GM21619 (cell line): ENCODE data around the gene AADACL3.
"Not testable (repeated sequence)": the region's sequence is repeated elsewhere in the genome, so short reads cannot be mapped to it uniquely, and the experiment has no call there.

ENCODE experiments used
- ATAC-seq: cut with Tn5 transposase; IDR thresholded peaks from one replicate; pipeline ENCODE4 v1.9.1; 2021; ENCODE audit not compliant: unreplicated experiment

AADACL3 gene

DNA sequence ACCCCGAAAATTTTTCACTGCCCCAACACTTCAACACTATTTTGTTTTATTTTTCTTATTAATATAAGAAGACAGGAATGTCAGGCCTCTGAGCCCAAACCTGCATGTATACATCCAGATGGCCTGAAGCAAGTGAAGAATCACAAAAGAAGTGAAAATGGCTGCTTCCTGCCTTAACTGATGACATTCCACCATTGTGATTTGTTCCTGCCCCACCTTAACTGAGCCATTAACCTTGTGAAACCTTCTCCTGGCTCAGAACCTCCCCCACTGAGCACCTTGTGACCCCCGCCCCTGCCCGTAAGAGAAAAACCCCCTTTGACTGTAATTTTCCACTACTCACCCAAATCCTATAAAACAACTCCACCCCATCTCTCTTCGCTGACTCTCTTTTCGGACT, 2.3 kb upstream of the AADACL3 start:
- ATAC-seq, result not testable (repeated sequence)

DNA sequence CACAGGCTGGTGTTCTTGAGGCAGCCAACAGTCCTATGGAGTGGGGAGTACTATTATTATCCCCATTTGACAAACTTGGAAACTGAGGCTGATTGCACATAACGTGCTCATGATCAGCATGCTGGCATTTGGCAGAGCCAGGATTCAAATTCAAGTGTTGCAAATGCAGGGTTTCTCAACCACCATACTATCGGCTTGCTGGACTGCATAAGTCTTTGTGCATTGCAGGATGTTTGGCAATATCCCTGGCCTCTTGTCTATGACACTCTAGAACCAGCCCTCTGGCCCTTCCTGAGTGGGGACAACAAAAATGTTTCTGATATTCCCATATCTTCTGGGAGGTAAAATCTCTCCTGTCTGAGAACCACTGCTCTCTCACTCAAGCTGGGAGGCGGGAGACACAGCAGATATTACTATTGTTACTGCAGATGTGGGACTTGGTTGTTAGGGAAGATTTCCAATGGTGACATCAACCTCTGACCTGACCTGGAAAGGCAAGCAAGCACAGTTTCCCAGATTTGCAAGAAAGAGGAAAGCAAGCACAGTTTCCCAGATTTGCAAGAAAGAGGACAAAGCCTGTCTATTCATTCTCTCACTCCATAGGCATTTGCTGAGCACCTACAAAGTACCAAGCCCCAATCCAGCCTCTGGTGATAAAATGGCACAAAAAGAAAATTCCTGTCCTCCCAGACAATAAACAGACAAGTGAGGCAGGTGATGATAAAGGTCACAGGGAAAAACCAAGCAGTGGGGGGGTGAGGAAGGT, 1.0 kb upstream of the AADACL3 start:
- ATAC-seq, result no peak

DNA sequence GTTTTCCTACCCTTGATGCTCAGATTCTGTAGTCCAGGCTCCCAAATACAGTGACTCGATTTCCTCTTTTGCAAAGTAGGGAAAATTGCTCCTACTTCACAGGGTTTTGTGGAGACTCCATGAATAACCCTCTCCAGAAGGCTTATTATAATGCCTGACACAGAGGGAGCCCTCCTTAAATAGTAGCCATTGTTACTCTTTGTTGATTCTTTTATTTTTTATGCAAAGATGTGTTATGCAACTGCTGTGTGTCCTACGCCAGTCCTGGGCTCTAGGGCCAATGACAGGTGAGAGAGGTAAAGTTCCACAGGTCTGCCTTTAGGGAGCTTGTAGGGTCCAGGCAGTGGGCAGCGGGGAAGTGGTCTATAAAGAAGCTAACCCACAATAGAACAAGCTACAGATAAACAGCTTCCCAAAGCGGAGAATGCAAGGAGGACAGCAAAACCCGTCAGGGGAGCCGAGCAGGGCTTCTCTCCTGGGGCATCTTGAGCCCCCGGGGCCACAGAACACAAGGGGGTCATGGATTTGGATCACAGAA, 1.5 kb downstream of the AADACL3 start:
- ATAC-seq, result no peak

DNA sequence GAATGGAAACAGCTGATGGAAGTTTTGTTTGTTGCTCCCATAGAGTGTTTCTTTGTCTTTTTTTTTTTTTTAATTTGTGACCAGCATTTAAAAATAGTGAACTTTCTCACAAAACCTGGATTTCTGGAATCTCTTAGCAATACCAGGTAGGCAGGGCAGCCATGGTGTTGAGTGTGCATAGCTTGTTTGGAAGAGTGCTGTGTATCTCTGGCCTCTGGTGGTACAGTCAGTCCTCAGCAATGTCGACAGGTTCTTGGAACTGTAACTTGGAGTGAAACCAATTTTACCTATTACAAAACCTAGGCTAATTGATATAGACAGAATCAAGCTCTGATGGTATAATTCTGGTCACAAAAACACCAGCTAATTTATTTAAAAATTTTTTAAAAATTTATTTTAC, 6.7 kb downstream of the AADACL3 start:
- no peak for ATAC-seq

GRCh38 chr1:12728391-12728790, 12.5 kb downstream of the AADACL3 start:
- ATAC-seq, result no peak

GRCh38 chr1:12730156-12730555, 14.2 kb downstream of the AADACL3 start:
- ATAC-seq, result no peak

- ATAC-seq, result not testable (repeated sequence)
Measured at GRCh38 chr1:12731084-12731483, 15.2 kb downstream of the AADACL3 start.

DNA sequence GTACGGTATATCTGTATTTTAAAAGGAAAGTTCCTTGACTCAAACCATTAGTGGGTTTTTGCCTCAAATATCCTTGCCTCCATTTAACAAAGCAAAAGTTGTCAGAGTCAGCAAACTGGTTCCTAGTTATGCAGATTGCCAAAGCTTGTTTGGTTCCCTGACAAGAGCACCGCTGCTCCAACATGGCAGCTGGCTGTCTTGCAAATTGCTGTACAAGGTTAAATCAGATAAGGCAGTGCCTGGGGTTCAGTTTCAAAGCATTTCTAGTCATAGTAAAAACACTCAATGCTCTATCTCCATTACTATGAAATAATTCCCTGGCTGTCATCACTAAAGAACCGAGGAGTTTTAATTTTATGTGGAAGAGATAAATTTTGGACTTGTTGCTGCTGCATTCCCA, 18.7 kb downstream of the AADACL3 start:
- no peak for ATAC-seq

GRCh38 chr1:12738934-12739333, 23.0 kb downstream of the AADACL3 start:
- ATAC-seq, result no peak

GRCh38 chr1:12739613-12740012, 23.7 kb downstream of the AADACL3 start:
- ATAC-seq, result no peak

- no peak for ATAC-seq
Measured at GRCh38 chr1:12741946-12742345, 26.0 kb downstream of the AADACL3 start.

DNA sequence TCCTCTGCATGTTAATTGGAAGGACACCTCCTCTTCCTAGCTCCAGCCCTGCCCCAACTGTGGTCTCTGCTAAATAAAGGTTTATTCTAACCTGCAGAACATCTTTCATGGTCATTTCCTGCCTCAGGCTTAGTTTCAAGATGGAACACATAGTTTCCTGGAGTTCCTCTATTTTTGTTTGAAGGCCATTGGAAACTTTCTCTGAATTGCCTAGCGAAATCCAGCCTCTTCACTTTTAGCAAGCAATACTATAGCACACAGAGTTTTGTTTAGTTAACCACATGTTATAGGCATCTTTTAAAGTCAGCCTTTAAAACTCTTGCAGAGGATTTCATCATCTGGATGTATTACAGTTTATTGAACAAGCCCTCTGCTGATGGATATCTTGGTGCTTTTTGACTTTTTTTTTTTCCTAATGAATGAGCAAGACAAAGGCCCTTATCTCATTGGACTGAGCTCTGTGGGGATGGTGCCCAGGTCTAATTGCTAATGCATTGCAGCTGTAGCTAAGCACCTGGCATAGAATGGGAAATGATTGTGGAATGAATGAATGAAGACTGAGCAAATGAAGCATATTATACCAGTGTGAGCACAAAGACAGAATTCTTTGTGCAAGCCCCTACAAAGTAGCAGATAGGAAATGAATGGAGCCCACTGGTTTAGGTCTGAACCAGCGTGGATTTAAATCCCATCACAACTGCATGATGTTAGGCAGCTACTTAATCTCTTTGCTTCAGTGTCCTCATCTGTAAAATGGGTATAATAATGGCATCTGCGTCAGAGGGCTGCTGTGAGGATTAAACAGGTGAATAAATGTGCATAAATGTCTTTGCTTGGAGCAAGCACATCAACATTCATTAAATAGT, 29.4 kb downstream of the AADACL3 start:
- no peak for ATAC-seq

DNA sequence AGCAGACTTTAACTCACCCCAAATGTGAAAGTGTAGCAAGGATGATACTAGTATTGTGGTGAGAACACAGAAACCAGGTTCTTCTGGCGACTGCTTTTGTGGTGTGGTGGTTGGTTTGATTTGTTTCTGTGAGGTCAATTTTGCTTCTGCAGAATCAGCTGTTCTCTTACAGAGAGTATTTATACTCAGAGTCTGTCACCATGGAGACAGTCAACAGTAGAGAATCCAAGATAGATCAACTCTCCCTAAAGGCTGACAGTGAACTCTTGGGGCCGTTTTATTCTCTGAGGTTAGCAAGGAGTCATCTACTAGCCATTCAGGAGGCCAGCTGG, 30.0 kb downstream of the AADACL3 start, which contains the start of gene CFAP107:
CFAP107 (plus strand) TSS at position 209 of the 332 bp plus-strand sequence. CDS start 231 bp downstream, outside the sequence.
- ATAC-seq, result no peak

DNA sequence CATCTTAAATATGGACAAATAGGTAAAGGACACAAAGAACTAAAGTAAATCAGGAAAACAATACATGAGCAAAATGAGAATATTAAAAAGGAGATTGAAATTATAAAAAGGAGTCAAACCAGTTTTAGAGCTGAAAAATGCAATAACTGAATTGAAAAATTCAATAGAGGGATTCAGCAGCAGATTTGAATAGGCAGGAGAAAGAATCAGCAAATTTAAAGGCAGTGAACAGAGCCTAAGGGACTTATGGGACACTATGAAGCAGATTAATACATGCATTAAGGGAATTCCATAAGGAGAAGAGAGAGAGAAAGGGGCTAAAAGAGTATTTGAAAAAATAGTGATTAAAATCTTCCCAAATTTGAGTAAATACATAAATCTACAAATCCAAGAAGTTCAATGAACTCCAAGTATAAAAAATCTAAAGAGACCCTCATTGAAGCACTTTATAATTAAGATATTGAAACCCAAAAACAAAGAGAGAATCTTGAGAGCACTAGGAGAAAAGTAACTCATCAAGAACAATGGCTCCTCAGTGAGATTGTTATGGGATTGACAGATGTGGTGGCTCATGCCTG, 33.0 kb downstream of the AADACL3 start:
- no peak for ATAC-seq

- ATAC-seq, result no peak
Measured at GRCh38 chr1:12754738-12755137, 38.8 kb downstream of the AADACL3 start.

DNA sequence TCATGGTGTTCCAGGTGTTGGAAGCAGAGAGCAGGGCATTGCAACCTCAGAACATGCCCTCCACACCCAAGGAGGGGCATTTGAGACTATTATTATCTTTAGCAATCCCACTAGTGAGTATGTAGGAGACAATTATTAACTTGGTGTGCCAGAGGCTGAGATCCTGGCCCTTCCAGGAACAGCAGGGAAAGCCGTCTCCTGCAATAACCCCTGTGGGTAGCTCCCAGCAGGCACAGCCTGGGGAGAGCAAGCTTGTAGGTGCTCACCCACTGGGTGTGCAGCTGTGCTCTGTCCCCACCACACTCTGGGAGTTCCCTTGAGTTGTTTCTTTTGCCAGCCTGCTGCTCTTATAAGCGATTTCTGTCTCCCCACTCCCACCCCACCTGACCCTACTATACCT, 40.4 kb downstream of the AADACL3 start:
- ATAC-seq, result no peak

DNA sequence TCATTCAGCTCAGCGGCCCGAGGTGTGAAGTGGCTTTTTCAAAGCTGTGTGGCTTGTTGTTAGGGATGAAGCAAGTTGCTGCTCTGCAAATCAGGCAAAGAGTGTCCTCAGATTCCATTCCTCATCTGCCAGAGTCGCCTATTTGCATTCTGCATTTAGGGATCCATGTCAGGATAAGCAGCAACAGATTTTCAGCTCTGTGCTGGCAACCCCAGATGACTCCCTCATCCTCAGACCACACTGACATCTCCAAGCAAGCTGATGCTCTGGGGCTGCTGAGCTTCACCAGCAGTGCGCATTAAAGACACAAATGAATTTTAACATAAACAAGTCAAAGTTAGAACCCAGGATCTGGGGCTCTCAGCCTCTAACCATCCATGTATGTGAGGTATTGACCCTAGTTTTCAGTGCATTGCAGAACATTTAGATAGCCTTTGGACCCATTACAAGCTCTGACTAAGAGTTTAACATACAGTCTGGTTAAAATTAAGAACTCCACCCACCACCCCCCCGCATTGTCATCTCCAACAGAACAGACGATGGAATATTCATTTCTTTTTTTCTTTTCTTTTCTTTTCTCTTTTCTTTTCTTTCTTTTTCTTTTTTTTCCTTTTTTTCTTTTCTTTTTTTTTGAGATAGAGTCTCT, 41.0 kb downstream of the AADACL3 start:
- no peak for ATAC-seq

DNA sequence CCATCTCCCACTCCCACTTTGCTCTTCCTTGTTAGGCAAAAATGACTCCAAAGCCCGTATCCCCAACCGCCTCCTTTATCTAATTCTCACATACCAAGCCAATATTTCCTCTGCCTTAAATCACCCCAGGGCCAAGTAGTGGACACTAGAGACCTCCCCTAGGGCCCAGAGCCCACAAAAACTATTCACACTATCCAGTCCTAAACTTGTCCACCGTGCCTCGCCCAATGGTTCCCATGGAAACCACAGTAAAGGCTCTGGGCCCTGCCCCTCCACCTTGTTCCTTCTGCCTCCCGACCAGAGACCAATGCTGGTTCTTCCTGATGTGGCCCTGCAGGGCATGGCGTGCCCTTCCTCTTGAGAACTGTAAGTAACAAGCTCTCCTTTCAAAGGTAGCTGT, 41.9 kb downstream of the AADACL3 start:
- no peak for ATAC-seq

DNA sequence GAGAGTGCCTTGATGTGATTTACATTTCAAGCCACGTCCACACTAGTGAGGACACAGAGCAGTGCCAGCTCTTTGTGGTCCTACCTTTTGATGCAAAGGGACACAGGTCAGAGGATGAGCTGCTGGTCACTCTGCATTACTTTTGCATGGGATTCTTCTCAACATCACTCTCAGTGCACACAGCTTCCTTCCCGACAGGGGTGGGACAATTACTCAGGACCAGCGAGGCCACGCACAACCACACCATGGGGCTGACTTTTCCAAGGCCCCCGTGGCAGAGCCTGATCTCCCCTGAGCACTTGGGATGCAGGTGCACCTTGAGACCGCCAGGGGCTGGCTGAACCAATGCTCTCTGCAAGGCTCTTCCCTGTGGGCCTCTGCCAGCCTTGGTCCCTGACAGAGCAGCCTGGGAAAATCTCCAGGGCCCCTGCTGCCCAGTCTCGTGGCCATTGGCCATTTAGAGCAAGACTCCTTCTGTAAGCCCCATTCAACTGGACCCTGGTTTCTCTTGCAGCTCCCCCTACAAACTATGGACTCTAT, 44.4 kb downstream of the AADACL3 start:
- no peak for ATAC-seq

GRCh38 chr1:12761781-12762180, 45.9 kb downstream of the AADACL3 start:
- no peak for ATAC-seq

DNA sequence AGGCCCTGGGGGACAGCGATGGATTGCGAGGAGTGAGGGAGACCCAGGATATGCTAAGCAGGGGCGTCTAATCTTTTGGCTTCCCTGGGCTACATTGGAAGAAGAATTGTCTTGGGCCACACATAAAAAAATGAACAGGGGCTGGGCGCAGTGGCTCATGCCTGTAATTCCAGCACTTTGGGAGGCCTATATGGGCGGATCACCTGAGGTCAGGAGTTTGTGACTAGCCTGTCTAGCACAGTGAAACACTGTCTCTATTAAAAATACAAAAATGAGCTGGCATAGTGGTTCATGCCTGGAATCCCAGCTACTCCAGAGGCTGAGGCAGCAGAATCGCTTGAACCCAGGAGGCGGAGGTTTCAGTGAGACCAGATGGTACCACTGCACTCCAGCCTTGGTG, 46.9 kb downstream of the AADACL3 start:
- no peak for ATAC-seq
